ENCODE results near the gene DTX3. TPM values are rescaled to one million over a fixed set of nuclear protein-coding genes. Genes with fewer than 3 reads are reported as not detected.
A peak's percentile ranks its signal among the peaks of the same experiment; 100 is the strongest.

The DTX3 gene
- total RNA-seq, 3 donors from 2014 or later = 3.0 to 35.1 (median 25.9) TPM

DNA sequence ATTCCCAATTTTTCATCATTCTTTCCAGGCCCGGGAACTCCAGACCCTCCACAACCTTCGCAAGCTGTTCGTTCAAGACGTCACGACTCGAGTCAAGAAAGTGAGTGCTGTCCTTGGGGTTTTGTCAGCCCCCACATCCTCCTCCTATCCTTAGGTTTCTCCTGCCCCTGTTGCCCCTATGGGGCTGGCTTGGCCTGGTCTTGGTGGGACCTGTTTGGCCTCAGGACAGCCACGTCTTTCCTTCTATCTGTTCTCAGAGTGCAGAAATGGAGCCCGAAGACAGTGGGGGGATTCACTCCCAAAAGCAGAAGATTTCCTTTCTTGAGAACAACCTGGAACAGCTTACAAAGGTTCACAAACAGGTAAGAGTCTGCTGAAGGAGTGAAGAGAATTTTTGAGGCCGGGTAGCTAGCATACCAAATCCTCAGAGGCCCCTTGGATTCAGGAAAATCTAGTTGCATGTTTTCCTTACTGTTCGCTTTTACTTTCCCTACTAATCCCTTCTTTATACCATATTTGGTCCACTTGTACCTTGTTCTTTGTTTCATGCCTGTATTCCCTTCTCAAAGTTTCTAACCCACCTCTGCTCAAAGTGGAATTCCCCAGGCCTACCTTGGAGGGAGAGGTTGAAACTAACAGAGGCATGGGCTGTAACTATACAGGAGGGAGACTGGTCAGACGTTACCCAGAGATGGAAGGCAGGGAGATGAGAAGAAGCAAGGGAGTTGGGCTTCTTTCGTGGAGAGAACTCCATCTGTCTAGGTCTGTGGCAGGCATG, 26.5 kb upstream of the DTX3 start:
- Histone ChIP-seq H3K9me3 (no peaks in the 10 kb centered on the region), H3K4me1 (no peaks in the 10 kb centered on the region), H3K36me3 (no peaks in the 10 kb centered on the region), H3K27ac (no peak overlapping the region), H3K4me3 (no peak overlapping the region), H3K27me3 (no peaks in the 10 kb centered on the region)
- no peak for DNase-seq (ENCODE audit: low spot score in 2 of 2)
- TF ChIP-seq POLR2A (IDR thresholded peaks at IDR 0.05) (no peak), POLR2AphosphoS5 (IDR thresholded peaks at IDR 0.05) (no peak)
- TF ChIP-seq, protein P1, sequence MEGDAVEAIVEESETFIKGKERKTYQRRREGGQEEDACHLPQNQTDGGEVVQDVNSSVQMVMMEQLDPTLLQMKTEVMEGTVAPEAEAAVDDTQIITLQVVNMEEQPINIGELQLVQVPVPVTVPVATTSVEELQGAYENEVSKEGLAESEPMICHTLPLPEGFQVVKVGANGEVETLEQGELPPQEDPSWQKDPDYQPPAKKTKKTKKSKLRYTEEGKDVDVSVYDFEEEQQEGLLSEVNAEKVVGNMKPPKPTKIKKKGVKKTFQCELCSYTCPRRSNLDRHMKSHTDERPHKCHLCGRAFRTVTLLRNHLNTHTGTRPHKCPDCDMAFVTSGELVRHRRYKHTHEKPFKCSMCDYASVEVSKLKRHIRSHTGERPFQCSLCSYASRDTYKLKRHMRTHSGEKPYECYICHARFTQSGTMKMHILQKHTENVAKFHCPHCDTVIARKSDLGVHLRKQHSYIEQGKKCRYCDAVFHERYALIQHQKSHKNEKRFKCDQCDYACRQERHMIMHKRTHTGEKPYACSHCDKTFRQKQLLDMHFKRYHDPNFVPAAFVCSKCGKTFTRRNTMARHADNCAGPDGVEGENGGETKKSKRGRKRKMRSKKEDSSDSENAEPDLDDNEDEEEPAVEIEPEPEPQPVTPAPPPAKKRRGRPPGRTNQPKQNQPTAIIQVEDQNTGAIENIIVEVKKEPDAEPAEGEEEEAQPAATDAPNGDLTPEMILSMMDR (IDR thresholded peaks at IDR 0.05) = no peak
- intact Hi-C loops (cut with DNase I; ENCODE audit: low total_unique reads) = no loop called here

DNA sequence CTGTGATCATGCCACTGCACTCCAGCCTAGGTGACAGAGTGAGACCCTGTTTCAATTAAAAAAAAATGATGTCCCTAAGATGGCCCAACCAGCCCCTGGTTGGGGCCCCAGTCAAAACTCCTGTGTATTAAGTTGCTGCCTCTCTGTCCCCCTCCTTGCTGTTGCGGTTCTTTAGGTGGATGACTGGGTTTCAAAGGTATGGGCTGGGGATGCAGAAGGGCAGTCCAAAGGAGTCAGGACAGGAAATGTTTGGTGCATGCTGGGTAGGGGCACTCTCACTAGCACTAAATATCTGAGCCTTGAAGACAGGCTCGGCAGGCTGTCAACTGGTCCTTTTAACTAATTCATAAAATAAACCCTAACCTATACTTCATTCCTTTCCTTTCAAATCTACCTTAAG, 25.6 kb upstream of the DTX3 start:
- intact Hi-C loops (cut with DNase I; ENCODE audit: low total_unique reads) = no loop called here
- Histone ChIP-seq H3K27me3 (no peaks in the 10 kb centered on the region), H3K9me3 (no peaks in the 10 kb centered on the region), H3K4me1 (no peaks in the 10 kb centered on the region), H3K36me3 (no peaks in the 10 kb centered on the region), H3K27ac (no peak overlapping the region), H3K4me3 (no peak overlapping the region)
- no peak for TF ChIP-seq POLR2AphosphoS5 (IDR thresholded peaks at IDR 0.05)
- TF ChIP-seq, protein P1 (IDR thresholded peaks at IDR 0.05) = no peak
- TF ChIP-seq POLR2A (IDR thresholded peaks at IDR 0.05) = no peak
- no peak for DNase-seq (ENCODE audit: low spot score in 2 of 2)

DNA sequence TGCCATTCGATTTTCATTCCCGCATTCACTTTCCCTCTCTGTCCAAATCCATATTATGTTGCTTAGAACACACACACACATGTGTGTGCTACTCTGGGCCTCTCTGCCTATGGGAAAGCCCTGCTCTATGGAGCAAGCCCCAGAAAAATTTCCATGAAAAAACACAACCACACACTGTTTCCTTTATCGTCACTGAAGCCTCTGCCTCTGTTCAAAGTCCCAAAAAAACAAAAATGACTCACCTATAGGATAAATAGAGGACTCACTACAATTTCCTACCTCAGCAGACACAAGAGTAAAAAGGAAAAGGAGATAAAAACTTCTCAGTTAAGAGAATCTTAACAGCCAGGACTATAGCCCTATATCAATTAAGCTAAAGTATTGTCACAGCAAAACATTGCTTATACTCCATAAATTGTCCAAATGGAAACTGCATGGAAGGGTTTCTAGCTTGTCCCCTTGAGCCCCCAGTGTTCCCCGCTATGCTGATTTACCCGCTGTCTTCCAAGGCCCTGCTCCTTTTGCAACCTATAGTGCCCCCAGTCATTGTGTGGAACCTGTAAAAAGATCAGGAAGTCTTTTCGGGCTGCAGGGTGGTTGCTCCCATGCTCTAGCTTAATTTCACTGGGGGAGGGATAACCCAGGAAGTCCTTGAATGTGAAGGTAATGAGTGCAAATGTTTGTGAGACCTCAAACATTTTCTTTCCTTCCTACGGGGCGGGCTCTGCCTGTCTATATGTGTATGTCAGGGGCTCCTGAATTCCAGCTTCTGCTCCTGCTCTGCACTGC, 24.8 kb upstream of the DTX3 start:
- intact Hi-C loops (cut with DNase I; ENCODE audit: low total_unique reads) = loop anchor here (5.0 kb wide), 1 partner anchor 37 kb away; no protein-coding TSS in a partner anchor
- Histone ChIP-seq H3K27me3 (no peaks in the 10 kb centered on the region), H3K36me3 (no peaks in the 10 kb centered on the region), H3K27ac (no peak overlapping the region), H3K9me3 (no peaks in the 10 kb centered on the region), H3K4me1 (no peaks in the 10 kb centered on the region), H3K4me3 (no peak overlapping the region)
- TF ChIP-seq POLR2AphosphoS5 (IDR thresholded peaks at IDR 0.05) (no peak), POLR2A (IDR thresholded peaks at IDR 0.05) (no peak)
- TF ChIP-seq, protein P1 (IDR thresholded peaks at IDR 0.05) = no peak
- DNase-seq (ENCODE audit: low spot score in 2 of 2) = no peak

DNA sequence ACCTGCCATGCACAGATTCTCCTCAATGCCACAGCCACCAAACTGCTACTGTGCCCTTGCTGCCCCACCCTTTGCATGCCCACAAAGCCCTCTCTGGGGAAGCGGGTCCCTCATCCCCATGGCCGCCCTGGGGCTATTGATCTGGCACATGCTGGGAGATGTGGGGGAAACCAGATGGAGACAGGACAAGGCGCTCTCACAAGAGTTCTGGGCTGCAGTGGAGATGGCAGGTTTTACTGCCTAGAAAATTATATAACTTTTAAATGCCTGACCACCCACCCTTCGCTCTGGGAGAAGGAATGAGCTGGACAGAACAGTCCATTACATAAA, 24.2 kb upstream of the DTX3 start:
- Histone ChIP-seq H3K4me1 (no peaks in the 10 kb centered on the region), H3K4me3 (no peak overlapping the region), H3K27me3 (no peaks in the 10 kb centered on the region), H3K36me3 (no peaks in the 10 kb centered on the region), H3K9me3 (no peaks in the 10 kb centered on the region), H3K27ac (no peak overlapping the region)
- peak in 1 of 2 donors; percentile 39 for DNase-seq (ENCODE audit: low spot score in 2 of 2)
- TF ChIP-seq POLR2A (IDR thresholded peaks at IDR 0.05) (no peak), POLR2AphosphoS5 (IDR thresholded peaks at IDR 0.05) (no peak)
- TF ChIP-seq, protein P1 (IDR thresholded peaks at IDR 0.05) = no peak
- intact Hi-C loops (cut with DNase I; ENCODE audit: low total_unique reads) = loop anchor here (5.0 kb wide), 1 partner anchor 37 kb away; no protein-coding TSS in a partner anchor

DNA sequence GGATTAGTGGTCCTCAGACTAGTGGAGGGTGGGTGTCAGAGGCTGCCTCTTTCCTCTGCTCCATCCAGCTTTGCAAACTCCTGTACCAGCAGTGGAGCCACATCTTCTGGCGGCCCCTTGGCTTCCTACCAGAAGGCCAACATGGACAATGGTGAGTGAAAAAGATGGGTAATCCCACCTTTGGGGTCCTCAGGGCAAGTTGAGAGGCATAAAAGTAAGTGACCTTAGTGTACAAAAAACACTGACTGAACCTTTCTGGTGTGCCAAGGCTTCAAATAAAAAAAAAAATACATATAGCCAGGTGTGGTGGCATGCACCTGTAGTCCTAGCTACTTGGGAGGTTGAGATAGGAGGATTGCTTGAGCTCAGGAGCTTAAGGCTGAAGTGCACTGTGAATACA, 22.8 kb upstream of the DTX3 start:
- H3K36me3 ChIP-seq = no peaks in the 10 kb centered on the region
- intact Hi-C loops (cut with DNase I; ENCODE audit: low total_unique reads) = loop anchor here (5.0 kb wide), 1 partner anchor 35 kb away; no protein-coding TSS in a partner anchor
- H3K4me3 ChIP-seq = no peak overlapping the region
- no peaks in the 10 kb centered on the region for H3K4me1 ChIP-seq
- TF ChIP-seq POLR2AphosphoS5 (IDR thresholded peaks at IDR 0.05) (no peak), POLR2A (IDR thresholded peaks at IDR 0.05) (no peak)
- TF ChIP-seq, protein P1 (IDR thresholded peaks at IDR 0.05) = no peak
- no peak for DNase-seq (ENCODE audit: low spot score in 2 of 2)
- no peaks in the 10 kb centered on the region for H3K27me3 ChIP-seq
- H3K27ac ChIP-seq = no peak overlapping the region
- no peaks in the 10 kb centered on the region for H3K9me3 ChIP-seq

Measured in breast epithelium (tissue), 4 donors.